ENCODE measurements around the gene SSTR4. TPM values are rescaled to one million over a fixed set of nuclear protein-coding genes. Genes with fewer than 3 reads are reported as not detected.

SSTR4 gene
- total RNA-seq, 2 experiments from 2014 or later: not detected

GRCh38 chr20:23071996-23072395 is 36.9 kb downstream of the SSTR4 start:
- POLR2A ChIA-PET: no interaction called here
- Histone ChIP-seq H3K4me1 (ENCODE audit: insufficient read depth, low read length, poor library complexity, severe bottlenecking) (no peaks in the 10 kb centered on the region), H3K36me3 (ENCODE audit: insufficient read depth, low read length) (no peaks in the 10 kb centered on the region), H3K79me2 (ENCODE audit: insufficient read depth, low read depth, low read length) (no peaks in the 10 kb centered on the region), H3K4me2 (ENCODE audit: low read length) (no peak overlapping the region), H3K9me2 (ENCODE audit: insufficient read depth, low read length) (no peaks in the 10 kb centered on the region), H4K20me1 (ENCODE audit: insufficient read depth, low read length) (no peaks in the 10 kb centered on the region), H2AFZ (ENCODE audit: low read length) (no peak overlapping the region), H3K4me3 (ENCODE audit: low read depth, low read length, poor library complexity, severe bottlenecking) (no peak overlapping the region), H3K9me3 (ENCODE audit: low read length) (no peaks in the 10 kb centered on the region), H3K27ac (ENCODE audit: low read depth, low read length, poor library complexity, severe bottlenecking) (no peak overlapping the region)
- no peak for DNase-seq (ENCODE audit: low spot score)
- intact Hi-C loops (cut with micrococcal nuclease; ENCODE audit: unreplicated experiment): no loop called here
- TF ChIP-seq EZH2phosphoT487 (IDR thresholded peaks at IDR 0.05; ENCODE audit: borderline replicate concordance, low read depth, low read length): no peak
- TF ChIP-seq, protein P1, sequence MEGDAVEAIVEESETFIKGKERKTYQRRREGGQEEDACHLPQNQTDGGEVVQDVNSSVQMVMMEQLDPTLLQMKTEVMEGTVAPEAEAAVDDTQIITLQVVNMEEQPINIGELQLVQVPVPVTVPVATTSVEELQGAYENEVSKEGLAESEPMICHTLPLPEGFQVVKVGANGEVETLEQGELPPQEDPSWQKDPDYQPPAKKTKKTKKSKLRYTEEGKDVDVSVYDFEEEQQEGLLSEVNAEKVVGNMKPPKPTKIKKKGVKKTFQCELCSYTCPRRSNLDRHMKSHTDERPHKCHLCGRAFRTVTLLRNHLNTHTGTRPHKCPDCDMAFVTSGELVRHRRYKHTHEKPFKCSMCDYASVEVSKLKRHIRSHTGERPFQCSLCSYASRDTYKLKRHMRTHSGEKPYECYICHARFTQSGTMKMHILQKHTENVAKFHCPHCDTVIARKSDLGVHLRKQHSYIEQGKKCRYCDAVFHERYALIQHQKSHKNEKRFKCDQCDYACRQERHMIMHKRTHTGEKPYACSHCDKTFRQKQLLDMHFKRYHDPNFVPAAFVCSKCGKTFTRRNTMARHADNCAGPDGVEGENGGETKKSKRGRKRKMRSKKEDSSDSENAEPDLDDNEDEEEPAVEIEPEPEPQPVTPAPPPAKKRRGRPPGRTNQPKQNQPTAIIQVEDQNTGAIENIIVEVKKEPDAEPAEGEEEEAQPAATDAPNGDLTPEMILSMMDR (conservative IDR thresholded peaks at IDR 0.05; ENCODE audit: low read length): no peak
- no TSS peak for BruUV-seq (replicated peaks)
- CTCF ChIA-PET (ENCODE audit: unreplicated experiment): no interaction called here

GRCh38 chr20:23072892-23073586 is 37.9 kb downstream of the SSTR4 start:
- H3K4me1 ChIP-seq (ENCODE audit: insufficient read depth, low read length, poor library complexity, severe bottlenecking): no peaks in the 10 kb centered on the region
- no peaks in the 10 kb centered on the region for H3K79me2 ChIP-seq (ENCODE audit: insufficient read depth, low read depth, low read length)
- no peak overlapping the region for H3K4me3 ChIP-seq (ENCODE audit: low read depth, low read length, poor library complexity, severe bottlenecking)
- H3K4me2 ChIP-seq (ENCODE audit: low read length): no peak overlapping the region
- no peak for DNase-seq (ENCODE audit: low spot score)
- H3K9me3 ChIP-seq (ENCODE audit: low read length): no peaks in the 10 kb centered on the region
- TF ChIP-seq EZH2phosphoT487 (IDR thresholded peaks at IDR 0.05; ENCODE audit: borderline replicate concordance, low read depth, low read length): no peak
- TF ChIP-seq, protein P1 (conservative IDR thresholded peaks at IDR 0.05; ENCODE audit: low read length): no peak
- no peaks in the 10 kb centered on the region for H4K20me1 ChIP-seq (ENCODE audit: insufficient read depth, low read length)
- H3K36me3 ChIP-seq (ENCODE audit: insufficient read depth, low read length): no peaks in the 10 kb centered on the region
- ChIA-PET CTCF (ENCODE audit: unreplicated experiment) (no interaction called here), POLR2A (no interaction called here)
- H3K9me2 ChIP-seq (ENCODE audit: insufficient read depth, low read length): no peaks in the 10 kb centered on the region
- intact Hi-C loops (cut with micrococcal nuclease; ENCODE audit: unreplicated experiment): no loop called here
- BruUV-seq (replicated peaks): no TSS peak
- H3K27ac ChIP-seq (ENCODE audit: low read depth, low read length, poor library complexity, severe bottlenecking): no peak overlapping the region
- H2AFZ ChIP-seq (ENCODE audit: low read length): no peak overlapping the region

GRCh38 chr20:23074052-23074451 is 38.9 kb downstream of the SSTR4 start:
- no peak for DNase-seq (ENCODE audit: low spot score)
- Histone ChIP-seq H3K36me3 (ENCODE audit: insufficient read depth, low read length) (no peaks in the 10 kb centered on the region), H4K20me1 (ENCODE audit: insufficient read depth, low read length) (no peaks in the 10 kb centered on the region), H3K4me1 (ENCODE audit: insufficient read depth, low read length, poor library complexity, severe bottlenecking) (no peaks in the 10 kb centered on the region), H3K4me3 (ENCODE audit: low read depth, low read length, poor library complexity, severe bottlenecking) (no peak overlapping the region), H3K9me3 (ENCODE audit: low read length) (no peaks in the 10 kb centered on the region), H3K79me2 (ENCODE audit: insufficient read depth, low read depth, low read length) (no peaks in the 10 kb centered on the region), H2AFZ (ENCODE audit: low read length) (no peak overlapping the region), H3K4me2 (ENCODE audit: low read length) (no peak overlapping the region), H3K27ac (ENCODE audit: low read depth, low read length, poor library complexity, severe bottlenecking) (no peak overlapping the region), H3K9me2 (ENCODE audit: insufficient read depth, low read length) (no peaks in the 10 kb centered on the region)
- ChIA-PET CTCF (ENCODE audit: unreplicated experiment) (no interaction called here), POLR2A (no interaction called here)
- no TSS peak for BruUV-seq (replicated peaks)
- intact Hi-C loops (cut with micrococcal nuclease; ENCODE audit: unreplicated experiment): no loop called here
- TF ChIP-seq, protein P1 (conservative IDR thresholded peaks at IDR 0.05; ENCODE audit: low read length): no peak
- no peak for TF ChIP-seq EZH2phosphoT487 (IDR thresholded peaks at IDR 0.05; ENCODE audit: borderline replicate concordance, low read depth, low read length)
